22Rv1 (cell line): ENCODE data around the gene DHRS12.

Experiments
- H3K27ac ChIP-seq: fragments of 450-650 bp; 2 replicates; pipeline ENCODE4 v1.5.1; 2017
- ZFX ChIP-seq: fragments of 450-650 bp; IDR thresholded peaks from 2 replicates; pipeline ENCODE4 v1.6.1; 2017; ENCODE audit warnings: antibody characterized with exemption, borderline replicate concordance
- TF ChIP-seq, protein P1 (sequence below): fragments of 450-650 bp; IDR thresholded peaks from 2 replicates; pipeline ENCODE4 v1.5.1; 2017; ENCODE audit warnings: mild to moderate bottlenecking

Gene DHRS12

DNA sequence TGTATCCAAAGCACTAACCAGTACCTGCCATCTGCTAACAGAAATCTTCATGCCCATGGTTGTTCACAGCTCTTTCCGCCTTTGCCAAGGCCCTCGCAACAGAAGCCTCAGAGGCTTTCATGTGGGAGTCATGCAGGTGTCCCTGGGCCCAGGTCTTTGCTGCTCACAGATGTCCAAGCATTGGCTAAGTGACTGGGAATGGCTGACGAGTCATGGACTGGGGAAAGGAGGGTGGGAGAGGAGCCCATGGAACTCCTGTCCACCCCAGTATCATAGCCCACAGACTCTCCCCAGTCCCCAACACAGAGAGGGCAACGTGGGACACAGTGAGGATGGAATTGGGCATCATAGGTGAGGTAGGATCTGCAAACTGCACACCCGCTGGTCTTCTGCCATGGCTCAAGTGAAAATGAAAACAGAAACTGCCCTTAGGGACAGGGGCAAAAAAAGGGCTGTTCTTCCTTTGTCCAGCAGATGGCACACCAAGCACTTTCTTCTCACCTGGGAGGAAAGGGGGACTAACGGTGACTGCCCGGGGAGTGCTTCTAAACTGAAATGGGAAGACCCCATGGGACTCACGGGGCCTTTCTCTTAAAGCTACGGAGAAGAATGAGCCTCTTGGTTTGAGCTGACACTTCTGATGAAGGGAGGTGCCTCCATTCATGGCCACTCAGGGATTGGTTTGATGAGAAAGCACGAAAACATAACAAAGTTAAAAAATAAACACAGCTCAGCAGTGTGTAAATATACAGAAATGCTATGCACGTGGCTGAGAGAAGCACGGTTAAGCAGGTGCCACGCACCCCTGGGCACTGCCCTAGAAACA, 11.1 kb upstream of the DHRS12 start:
- TF ChIP-seq ZFX: no peak
- TF ChIP-seq, protein P1, sequence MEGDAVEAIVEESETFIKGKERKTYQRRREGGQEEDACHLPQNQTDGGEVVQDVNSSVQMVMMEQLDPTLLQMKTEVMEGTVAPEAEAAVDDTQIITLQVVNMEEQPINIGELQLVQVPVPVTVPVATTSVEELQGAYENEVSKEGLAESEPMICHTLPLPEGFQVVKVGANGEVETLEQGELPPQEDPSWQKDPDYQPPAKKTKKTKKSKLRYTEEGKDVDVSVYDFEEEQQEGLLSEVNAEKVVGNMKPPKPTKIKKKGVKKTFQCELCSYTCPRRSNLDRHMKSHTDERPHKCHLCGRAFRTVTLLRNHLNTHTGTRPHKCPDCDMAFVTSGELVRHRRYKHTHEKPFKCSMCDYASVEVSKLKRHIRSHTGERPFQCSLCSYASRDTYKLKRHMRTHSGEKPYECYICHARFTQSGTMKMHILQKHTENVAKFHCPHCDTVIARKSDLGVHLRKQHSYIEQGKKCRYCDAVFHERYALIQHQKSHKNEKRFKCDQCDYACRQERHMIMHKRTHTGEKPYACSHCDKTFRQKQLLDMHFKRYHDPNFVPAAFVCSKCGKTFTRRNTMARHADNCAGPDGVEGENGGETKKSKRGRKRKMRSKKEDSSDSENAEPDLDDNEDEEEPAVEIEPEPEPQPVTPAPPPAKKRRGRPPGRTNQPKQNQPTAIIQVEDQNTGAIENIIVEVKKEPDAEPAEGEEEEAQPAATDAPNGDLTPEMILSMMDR: peak; percentile 91
- no peak overlapping the region for H3K27ac ChIP-seq

DNA sequence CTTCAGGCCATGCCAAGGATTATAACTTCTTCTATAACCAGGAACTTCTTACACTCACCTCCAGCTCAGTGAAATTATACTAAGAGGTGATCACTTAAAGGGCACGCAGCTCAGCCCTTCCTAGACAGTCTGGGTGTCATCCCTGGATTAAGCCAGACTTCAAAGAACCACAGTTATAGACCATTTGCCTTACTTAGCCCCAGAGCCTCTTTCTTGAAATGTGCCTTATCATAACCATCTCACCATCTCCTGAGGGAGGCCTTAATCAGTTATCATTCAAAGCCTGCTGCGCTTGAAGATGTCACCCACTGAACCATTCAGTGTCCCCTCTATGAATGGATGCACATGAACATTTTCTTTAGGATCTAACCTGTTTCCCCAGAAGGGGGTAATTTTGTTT, 10.1 kb upstream of the DHRS12 start:
- H3K27ac ChIP-seq: no peak overlapping the region
- TF ChIP-seq, protein P1: no peak
- TF ChIP-seq ZFX: no peak

DNA sequence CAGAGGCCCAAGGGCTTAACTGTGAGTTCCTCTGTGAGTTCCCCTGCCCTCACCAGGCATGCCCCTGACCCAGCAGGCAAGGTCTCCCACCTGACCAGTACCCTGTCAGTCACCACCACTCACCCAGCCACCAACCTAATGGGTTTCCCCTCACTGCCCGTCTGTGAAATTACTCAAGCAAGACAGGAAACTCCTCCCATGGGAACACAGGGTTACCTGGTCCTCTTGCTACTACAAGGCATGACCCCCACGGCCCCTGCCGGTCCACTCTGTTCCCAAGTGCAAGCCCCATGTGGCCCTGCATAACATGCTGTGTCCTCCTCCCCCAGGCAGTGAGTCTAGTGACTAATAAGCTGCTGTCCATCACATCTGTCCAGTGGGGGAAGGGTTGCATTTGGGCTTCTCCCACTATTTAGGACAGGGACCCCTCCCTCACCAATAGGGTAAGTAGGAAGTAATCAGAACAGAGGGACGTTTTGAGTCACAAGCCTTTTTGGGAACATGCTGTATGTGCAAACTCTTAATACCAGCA, 8.0 kb upstream of the DHRS12 start:
- no peak for TF ChIP-seq ZFX
- TF ChIP-seq, protein P1: no peak
- no peak overlapping the region for H3K27ac ChIP-seq

DNA sequence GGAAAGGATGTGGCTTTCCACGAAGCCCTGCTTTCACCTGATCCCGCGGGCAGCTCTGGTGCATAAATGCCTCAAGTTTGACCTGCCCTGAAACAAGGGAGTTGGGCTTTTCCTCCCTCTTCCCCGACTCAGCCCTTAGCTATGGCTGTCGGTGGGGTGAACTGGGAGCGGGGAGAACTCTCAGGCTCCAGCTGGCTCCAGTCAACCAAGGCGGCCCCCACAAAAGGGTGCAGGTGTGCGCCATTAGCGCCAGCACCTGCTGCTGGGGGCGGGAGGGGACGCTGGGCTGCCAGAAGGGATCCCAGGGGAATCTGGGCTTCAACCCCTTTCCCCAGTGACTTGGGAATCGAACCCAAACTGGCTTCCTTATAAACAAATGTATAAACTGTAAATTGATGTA, 7.1 kb upstream of the DHRS12 start:
- TF ChIP-seq, protein P1: no peak
- no peak for TF ChIP-seq ZFX
- H3K27ac ChIP-seq: no peak overlapping the region

DNA sequence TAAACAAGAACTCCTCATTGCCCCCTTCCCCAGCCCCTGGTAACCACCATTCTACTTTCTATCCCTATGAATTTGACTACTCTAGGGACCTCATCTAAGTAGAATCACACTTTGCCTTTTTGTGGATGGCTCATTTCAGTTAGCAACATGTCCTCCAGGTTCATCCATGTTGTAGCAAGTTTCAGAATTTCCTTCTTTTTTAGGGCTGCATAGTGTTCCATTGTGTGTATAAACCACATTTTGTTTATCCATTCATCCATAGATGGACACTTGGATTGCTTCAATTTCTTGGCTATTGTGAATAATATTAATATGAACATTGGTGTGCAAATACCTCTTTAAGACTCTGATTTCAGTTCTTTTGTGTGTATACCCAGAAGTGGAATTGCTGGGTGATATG, 4.8 kb upstream of the DHRS12 start:
- TF ChIP-seq, protein P1: no peak
- no peak for TF ChIP-seq ZFX
- no peak overlapping the region for H3K27ac ChIP-seq

DNA sequence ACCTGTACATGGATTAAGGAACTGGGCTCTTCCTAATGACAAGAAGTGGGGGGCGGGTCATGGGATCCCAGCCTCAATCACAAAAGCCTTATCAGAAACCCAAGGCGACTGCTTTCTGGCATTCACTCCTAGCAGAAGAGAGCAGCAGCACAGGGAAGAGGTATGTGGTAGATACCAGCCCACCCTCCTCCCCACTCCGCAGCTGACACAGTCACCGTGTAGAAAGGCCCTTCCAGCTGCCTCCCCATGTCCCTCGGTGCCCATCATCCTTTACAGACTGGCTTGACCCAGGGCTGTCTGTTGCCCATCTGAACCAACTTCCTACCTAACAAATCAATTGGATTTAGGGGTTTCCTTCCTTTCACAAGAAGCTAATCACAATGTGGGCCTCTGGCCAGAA, 3.1 kb upstream of the DHRS12 start:
- H3K27ac ChIP-seq: no peak overlapping the region
- no peak for TF ChIP-seq ZFX
- TF ChIP-seq, protein P1: no peak

DNA sequence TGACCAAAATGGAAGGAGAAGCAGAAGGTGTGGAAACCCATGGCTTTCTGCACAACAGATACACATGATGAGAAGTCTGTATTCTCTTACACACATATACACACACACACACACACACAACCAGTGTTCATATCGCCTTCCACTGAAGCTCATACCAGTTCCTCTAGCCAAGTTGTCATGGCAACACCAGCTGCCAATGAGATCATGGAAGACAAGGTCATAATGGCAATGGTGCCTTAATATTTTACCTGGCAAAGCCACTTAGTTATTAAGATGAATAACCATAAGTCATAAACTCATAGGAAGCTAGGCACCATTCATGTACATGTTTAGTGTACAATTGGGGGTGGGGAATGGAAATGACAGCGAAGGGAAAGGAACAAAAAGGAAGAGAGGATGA, 2.6 kb upstream of the DHRS12 start:
- TF ChIP-seq, protein P1: no peak
- no peak for TF ChIP-seq ZFX
- no peak overlapping the region for H3K27ac ChIP-seq
